Caki2 (cell line): ENCODE data around the gene SHROOM4. TPM values are rescaled to one million over a fixed set of nuclear protein-coding genes. Genes with fewer than 3 reads are reported as not detected.

ENCODE experiments used
- DNase-seq: peaks from one replicate; pipeline ENCODE4 v3.0.0-alpha.2; 2015; ENCODE audit warnings: low read depth
- in situ Hi-C: cut with HindIII; loops from 2 replicates; pipeline ENCODE4 v1.10.0; 2016; ENCODE audit warnings: low sequenced_read_pairs, low pct_unique_long_range_greater_than_20kb, mixed read lengths
- total RNA-seq: library from RNA; depleted of rRNA; stranded (reverse); fragments of >200 nt; shearing (Covaris generic); gene quantifications from 2 replicates; pipeline ENCODE4 v1.2.3, GENCODE V29; 2014; ENCODE audit warnings: low replicate concordance; rRNA removed

Gene SHROOM4
- total RNA-seq = 3.3 and 3.7 TPM in 2 replicates

GRCh38 chrX:50813843-50814661 lies at the start of gene SHROOM4:
Gene SHROOM4 (minus strand): TSS chrX:50814194. CDS start chrX:50814018, 176 bp downstream.
- peak; percentile 86 for DNase-seq
- in situ Hi-C loops = no loop called here

- DNase-seq = no peak
- in situ Hi-C loops = no loop called here
Observed at GRCh38 chrX:50863471-50863870, 49.5 kb upstream of the SHROOM4 start.

GRCh38 chrX:50860518-50860917 lies 46.5 kb upstream of the SHROOM4 start:
- in situ Hi-C loops = no loop called here
- DNase-seq = no peak

- in situ Hi-C loops = no loop called here
- DNase-seq = no peak
Observed at GRCh38 chrX:50858548-50858947, 44.6 kb upstream of the SHROOM4 start.

GRCh38 chrX:50853399-50853798 lies 39.4 kb upstream of the SHROOM4 start:
- DNase-seq = no peak
- in situ Hi-C loops = no loop called here

- in situ Hi-C loops = no loop called here
- DNase-seq = no peak
Observed at GRCh38 chrX:50852524-50852923, 38.5 kb upstream of the SHROOM4 start.

GRCh38 chrX:50842221-50842620 lies 28.2 kb upstream of the SHROOM4 start:
- no peak for DNase-seq
- in situ Hi-C loops = no loop called here

- DNase-seq = no peak
- in situ Hi-C loops = no loop called here
Observed at GRCh38 chrX:50839730-50840129, 25.7 kb upstream of the SHROOM4 start.

GRCh38 chrX:50838820-50839600 lies 25.0 kb upstream of the SHROOM4 start:
- in situ Hi-C loops = no loop called here
- DNase-seq = peak; percentile 75

GRCh38 chrX:50827996-50828395 lies 14.0 kb upstream of the SHROOM4 start:
- in situ Hi-C loops = no loop called here
- DNase-seq = peak; percentile 72

- in situ Hi-C loops = no loop called here
- no peak for DNase-seq
Observed at GRCh38 chrX:50825825-50826224, 11.8 kb upstream of the SHROOM4 start.

GRCh38 chrX:50818986-50819385 lies 5.0 kb upstream of the SHROOM4 start:
- in situ Hi-C loops = no loop called here
- DNase-seq = no peak

GRCh38 chrX:50815120-50815519 lies 1.1 kb upstream of the SHROOM4 start:
- DNase-seq = no peak
- in situ Hi-C loops = no loop called here

- in situ Hi-C loops = no loop called here
- DNase-seq = no peak
Observed at GRCh38 chrX:50814701-50815100, 707 bp upstream of the SHROOM4 start.

- in situ Hi-C loops = no loop called here
- DNase-seq = peak; percentile 53
Observed at GRCh38 chrX:50812995-50813842, 775 bp downstream of the SHROOM4 start.

GRCh38 chrX:50805276-50805675 lies 8.7 kb downstream of the SHROOM4 start:
- DNase-seq = peak; percentile 48
- in situ Hi-C loops = no loop called here

GRCh38 chrX:50801135-50801534 lies 12.9 kb downstream of the SHROOM4 start:
- in situ Hi-C loops = no loop called here
- DNase-seq = no peak

- in situ Hi-C loops = no loop called here
- peak; percentile 52 for DNase-seq
Observed at GRCh38 chrX:50799531-50799961, 14.4 kb downstream of the SHROOM4 start.
